Measurements from ENCODE around the gene CALHM1. TPM values are rescaled to one million over a fixed set of nuclear protein-coding genes. Genes with fewer than 3 reads are reported as not detected.

The CALHM1 gene
- total and polyA plus RNA-seq, 2 of the 13 experiments (the other 11 are each of a cell fraction or from before 2014, with no cell fraction given), result 0.04 TPM; not detected in 1

GRCh38 chr10:103476046-103476768, 17.5 kb upstream of the CALHM1 start (continued):
- TF ChIP-seq ZNF501 (CRISPR knock-in tag; IDR thresholded peaks at IDR 0.05) (no peak), HNF1A (IDR thresholded peaks at IDR 0.05; ENCODE audit: low read depth) (no peak), HNF1A (CRISPR knock-in tag; IDR thresholded peaks at IDR 0.05; ENCODE audit: borderline replicate concordance) (no peak), RFX3 (CRISPR knock-in tag; IDR thresholded peaks at IDR 0.05) (no peak), ZNF121 (CRISPR knock-in tag; IDR thresholded peaks at IDR 0.05) (no peak), KMT2B (CRISPR knock-in tag; IDR thresholded peaks at IDR 0.05) (no peak), ZNF784 (CRISPR knock-in tag; IDR thresholded peaks at IDR 0.05; ENCODE audit: borderline replicate concordance) (no peak), ZNF274 (CRISPR knock-in tag; IDR thresholded peaks at IDR 0.05) (no peak), KDM1A (CRISPR knock-in tag; IDR thresholded peaks at IDR 0.05) (no peak), BCLAF1 (IDR thresholded peaks at IDR 0.05) (no peak), NFE2L1 (CRISPR knock-in tag; IDR thresholded peaks at IDR 0.05; ENCODE audit: borderline replicate concordance) (no peak), RXRA (CRISPR knock-in tag; IDR thresholded peaks at IDR 0.05) (0 out of 2 replicates have a peak, but pooled peaks have one; percentile 40), TBL1XR1 (IDR thresholded peaks at IDR 0.05; ENCODE audit: borderline replicate concordance, low read length, partially characterized antibody) (no peak), MAFF (IDR thresholded peaks at IDR 0.05; ENCODE audit: low read depth, low read length) (no peak), MAX (IDR thresholded peaks at IDR 0.05) (no peak), KLF11 (CRISPR knock-in tag; IDR thresholded peaks at IDR 0.05) (no peak), ZNF496 (CRISPR knock-in tag; IDR thresholded peaks at IDR 0.05; ENCODE audit: insufficient replicate concordance) (no peak), SNAPC5 (CRISPR knock-in tag; IDR thresholded peaks at IDR 0.05; ENCODE audit: borderline replicate concordance) (no peak), MXD1 (CRISPR knock-in tag; IDR thresholded peaks at IDR 0.05) (no peak), ZNF383 (CRISPR knock-in tag; IDR thresholded peaks at IDR 0.05; ENCODE audit: borderline replicate concordance) (no peak), CCDC6 (CRISPR knock-in tag; IDR thresholded peaks at IDR 0.05) (no peak), MED13 (CRISPR knock-in tag; IDR thresholded peaks at IDR 0.05) (no peak), SMC3 (IDR thresholded peaks at IDR 0.05; ENCODE audit: low read length) (no peak)

All from HepG2 (cell line).